Inflammatory macrophage treated with lipopolysaccharide for 1 hour (primary cell): ENCODE measurements around the gene MUC2.

Experiments
- DNase-seq, 2 donors: peaks; one replicate each; pipeline ENCODE4 v3.0.0-alpha.2; 2020 to 2022

Gene MUC2

DNA sequence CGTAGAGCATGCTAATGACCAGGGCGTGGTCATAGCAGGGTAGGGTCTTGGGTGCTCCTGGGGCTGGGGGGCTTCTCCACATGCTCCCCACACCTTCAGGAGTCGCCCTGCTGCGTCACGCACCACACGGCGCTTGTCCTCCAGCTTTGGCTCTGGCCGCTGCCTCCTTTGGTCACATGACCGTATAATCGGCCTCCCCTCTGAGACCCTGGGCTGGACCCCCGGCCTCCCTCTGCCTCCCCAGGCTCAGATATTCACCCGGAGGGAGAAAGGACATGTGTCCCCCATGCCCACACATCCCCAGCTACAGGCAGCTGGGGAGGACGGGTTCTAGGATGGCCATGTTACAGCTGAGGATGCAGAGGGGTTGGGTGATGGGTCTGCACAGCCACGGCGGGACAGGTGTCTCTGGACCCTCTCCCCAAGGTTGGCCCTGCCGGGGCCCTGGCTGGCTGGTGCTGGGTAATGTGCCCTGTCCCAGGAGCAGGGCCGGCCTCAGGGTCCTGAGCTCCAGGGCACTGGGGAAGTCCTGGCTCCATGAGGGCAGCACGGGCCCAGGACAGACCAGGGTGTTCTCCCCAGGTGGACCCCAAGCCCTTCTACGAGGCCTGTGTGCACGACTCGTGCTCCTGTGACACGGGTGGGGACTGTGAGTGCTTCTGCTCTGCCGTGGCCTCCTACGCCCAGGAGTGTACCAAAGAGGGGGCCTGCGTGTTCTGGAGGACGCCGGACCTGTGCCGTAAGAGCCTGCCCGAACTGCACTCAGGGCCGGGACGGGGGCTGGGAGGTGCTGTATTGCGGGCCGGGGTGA, 14.5 kb downstream of the MUC2 start:
- DNase-seq: no peak

GRCh38 chr11:1089738-1090599, 15.3 kb downstream of the MUC2 start:
- DNase-seq: no peak

DNA sequence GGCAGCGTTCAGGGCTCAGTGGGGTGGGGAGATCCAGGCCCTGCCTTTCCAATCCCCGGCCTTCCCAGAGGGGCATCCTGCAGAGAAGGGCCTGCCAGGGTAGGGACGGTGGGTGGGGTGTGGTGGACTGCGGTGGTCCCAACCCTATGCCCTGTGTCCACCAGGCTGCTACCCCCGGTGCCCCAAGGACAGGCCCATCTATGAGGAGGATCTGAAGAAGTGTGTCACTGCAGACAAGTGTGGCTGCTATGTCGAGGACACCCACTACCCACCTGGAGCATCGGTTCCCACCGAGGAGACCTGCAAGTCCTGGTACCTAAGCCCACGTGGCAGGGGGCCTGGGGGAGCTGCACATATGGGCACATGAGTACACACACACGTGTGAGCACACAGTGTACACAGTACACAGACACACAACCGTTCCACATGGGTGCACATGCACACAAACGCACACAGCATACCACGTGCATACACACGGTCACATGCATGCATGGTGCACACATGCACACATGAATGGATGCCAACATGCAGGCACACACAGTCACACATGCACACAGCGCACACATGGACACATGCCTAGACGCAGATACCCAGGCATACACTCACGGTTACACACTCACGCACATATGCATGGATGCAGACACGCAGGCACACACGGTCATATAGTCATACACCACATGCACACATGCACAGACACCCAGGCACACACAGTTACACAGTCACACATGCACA, 16.1 kb downstream of the MUC2 start:
- no peak for DNase-seq

DNA sequence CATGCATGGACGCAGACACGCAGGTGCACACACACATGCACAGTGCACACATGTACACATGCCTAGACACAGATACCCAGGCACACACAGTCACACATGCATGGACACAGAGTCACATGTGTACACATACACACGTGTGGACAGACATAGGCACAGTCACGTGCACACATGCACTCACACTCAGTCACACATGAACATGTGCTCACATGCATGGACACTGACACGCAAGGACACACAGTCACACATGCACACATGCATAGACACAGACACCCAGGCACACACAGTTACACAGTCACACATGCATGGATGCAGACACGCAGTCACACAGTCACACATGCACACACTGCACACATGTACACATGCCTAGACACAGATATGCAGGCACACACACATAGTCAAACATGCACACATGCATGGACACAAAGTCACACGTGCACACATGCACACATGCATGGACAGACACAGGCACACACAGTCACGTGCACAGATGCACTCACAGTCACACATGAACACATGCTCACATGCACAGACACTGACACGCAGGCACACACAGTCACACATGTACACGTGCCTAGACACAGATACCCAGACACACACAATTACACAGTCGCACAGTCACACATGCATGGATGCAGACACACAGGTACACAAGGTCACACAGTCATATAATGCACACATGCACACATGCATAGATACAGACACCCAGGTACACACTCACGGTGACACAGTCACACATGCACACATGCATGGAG, 16.8 kb downstream of the MUC2 start:
- no peak for DNase-seq

GRCh38 chr11:1092145-1092670, 17.5 kb downstream of the MUC2 start:
- no peak for DNase-seq

GRCh38 chr11:1092919-1093318, 18.2 kb downstream of the MUC2 start:
- no peak for DNase-seq

DNA sequence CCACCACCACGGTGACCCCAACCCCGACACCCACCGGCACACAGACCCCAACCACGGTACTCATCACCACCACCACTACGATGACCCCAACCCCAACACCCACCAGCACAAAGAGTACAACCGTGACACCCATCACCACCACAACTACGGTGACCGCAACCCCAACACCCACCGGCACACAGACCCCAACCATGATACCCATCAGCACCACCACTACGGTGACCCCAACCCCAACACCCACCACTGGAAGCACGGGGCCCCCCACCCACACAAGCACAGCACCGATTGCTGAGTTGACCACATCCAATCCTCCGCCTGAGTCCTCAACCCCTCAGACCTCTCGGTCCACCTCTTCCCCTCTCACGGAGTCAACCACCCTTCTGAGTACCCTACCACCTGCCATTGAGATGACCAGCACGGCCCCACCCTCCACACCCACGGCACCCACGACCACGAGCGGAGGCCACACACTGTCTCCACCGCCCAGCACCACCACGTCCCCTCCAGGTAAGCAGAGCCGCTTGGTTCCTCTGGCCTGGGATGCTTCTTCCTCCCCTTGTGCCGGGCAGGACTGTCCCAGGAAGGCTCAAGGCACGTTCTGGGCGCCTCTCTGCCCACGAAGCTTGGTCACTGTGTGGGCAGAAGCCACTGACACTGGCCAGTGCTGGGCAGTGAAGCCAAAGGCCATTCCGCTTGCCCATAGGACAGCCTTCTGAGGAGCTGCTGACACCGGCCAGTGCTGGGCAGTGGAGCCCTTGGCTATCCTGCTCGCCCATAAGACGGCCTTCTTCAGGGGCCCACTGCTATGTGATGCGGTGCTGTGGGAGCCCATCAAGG, 25.1 kb downstream of the MUC2 start:
- DNase-seq: no peak

GRCh38 chr11:1100417-1101245, 26.0 kb downstream of the MUC2 start:
- no peak for DNase-seq

DNA sequence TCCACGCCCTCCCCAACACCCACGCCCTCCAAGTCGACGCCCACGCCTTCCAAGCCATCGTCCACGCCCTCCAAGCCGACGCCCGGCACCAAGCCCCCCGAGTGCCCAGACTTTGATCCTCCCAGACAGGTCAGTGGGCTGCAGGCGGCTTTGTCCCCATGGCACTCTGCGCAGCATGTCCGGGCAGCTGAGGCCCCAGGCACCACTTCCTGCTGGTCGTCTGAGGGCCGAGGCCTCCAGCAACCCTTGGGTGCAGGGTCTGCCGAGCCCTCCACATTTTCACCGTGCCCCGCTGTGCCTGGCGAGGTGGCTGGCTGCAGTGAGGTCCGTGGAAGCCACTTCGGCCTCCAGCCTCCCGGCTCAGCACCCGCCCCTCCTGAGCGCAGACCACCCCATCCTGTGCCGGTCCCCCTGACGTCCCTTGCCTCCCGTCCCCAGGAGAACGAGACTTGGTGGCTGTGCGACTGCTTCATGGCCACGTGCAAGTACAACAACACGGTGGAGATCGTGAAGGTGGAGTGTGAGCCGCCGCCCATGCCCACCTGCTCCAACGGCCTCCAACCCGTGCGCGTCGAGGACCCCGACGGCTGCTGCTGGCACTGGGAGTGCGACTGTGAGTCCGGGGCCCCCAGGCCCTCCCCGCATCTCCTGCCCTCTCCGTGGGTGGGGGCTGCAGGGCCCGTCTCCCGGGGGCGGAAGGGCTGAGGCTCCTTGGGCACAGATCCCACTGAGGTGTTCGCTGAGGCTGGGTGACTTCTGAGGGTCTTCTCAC, 26.8 kb downstream of the MUC2 start:
- no peak for DNase-seq

- no peak for DNase-seq
These were observed 27.7 kb downstream of the MUC2 start for GRCh38 chr11:1102221-1102971.

DNA sequence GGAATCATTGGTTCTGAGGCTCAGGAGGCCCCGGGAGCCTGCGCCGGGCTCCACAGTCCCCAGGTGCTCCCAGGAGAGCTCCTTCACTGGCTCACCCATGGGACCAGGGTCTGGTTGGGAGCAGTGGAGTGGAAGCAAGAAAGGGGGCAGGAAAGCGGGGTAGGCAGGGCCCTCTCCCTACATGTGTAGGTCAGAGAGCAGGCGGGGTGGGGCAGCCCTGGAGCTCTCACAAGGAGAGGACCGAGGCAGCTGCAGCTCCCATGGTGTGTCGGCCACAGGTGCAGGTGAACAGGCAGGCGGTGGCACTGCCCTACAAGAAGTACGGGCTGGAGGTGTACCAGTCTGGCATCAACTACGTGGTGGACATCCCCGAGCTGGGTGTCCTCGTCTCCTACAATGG, 28.3 kb downstream of the MUC2 start:
- no peak for DNase-seq

DNA sequence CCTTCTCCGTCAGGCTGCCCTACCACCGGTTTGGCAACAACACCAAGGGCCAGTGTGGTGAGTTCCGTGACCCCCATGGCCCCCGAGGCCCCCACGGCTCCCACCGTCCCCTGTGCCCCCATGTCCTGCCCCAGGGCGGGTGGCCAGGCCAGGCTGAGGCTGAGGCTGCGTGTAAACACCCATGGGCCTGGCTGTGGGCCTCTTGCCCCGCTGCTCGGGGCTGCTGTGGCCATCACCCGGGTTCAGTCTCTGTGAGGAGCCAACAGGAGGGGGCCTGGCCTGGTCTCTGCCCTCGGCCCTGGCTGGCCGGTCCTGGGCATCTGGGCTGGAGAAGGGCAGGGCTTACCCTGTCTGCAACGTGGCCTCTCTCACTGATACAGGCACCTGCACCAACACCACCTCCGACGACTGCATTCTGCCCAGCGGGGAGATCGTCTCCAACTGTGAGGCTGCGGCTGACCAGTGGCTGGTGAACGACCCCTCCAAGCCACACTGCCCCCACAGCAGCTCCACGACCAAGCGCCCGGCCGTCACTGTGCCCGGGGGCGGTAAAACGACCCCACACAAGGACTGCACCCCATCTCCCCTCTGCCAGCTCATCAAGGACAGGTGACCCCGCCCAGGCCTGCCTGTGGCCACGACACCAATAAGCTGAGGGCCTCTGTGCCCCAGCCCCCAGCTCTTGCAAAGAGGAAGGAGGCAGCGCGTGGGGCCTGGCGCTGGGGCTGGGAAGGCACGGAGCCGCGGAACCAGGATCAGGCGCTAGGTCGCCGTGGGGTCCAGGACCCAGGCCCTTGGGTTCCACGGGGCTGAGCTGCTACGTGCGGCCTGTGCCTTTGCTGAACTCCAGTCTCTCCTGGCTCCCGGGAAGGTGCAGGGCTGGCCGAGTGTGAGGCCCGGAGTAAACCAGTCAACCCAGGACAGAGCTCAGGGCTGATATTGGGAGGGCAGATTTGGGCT, 29.0 kb downstream of the MUC2 start:
- DNase-seq: no peak

GRCh38 chr11:1104411-1105182, 29.9 kb downstream of the MUC2 start:
- DNase-seq: no peak

DNA sequence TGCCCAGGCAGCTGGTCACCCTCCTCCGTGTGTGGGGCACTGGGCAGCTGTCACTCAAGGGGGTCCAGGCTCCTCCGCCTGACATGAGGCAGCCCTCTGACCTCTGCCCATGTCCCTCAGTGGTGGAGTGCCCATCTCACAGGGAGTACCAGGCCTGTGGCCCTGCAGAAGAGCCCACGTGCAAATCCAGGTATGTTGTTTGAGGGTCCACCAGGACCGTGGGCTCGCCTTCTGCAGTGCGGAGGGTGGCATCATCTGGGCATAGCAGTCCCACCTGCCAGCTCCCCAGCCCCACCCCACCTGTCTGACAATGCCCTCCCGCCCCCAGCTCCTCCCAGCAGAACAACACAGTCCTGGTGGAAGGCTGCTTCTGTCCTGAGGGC, 30.5 kb downstream of the MUC2 start:
- DNase-seq: no peak

GRCh38 chr11:1106387-1106786, 31.7 kb downstream of the MUC2 start:
- DNase-seq: no peak

GRCh38 chr11:1107316-1108245, 32.9 kb downstream of the MUC2 start:
- no peak for DNase-seq
